LNCAP (cell line): Measurements from ENCODE around the gene VILL.

Experiments used
- CTCF ChIP-seq: fragments of 450-650 bp; IDR thresholded peaks from 2 replicates; pipeline ENCODE4 v1.5.1; 2017; ENCODE audit warnings: mild to moderate bottlenecking

VILL gene

GRCh38 chr3:38005076-38006020, 14.8 kb downstream of the VILL start:
- TF ChIP-seq CTCF = no peak

GRCh38 chr3:38006031-38006430, 15.4 kb downstream of the VILL start:
- no peak for TF ChIP-seq CTCF

GRCh38 chr3:38006445-38006995, 15.9 kb downstream of the VILL start:
- no peak for TF ChIP-seq CTCF

- no peak for TF ChIP-seq CTCF
Observed at GRCh38 chr3:38007754-38008090, 17.1 kb downstream of the VILL start.

GRCh38 chr3:38008191-38008701, 17.7 kb downstream of the VILL start:
- no peak for TF ChIP-seq CTCF

- no peak for TF ChIP-seq CTCF
Observed at GRCh38 chr3:38008971-38009580, 18.5 kb downstream of the VILL start.

GRCh38 chr3:38009807-38010591, 19.4 kb downstream of the VILL start:
- no peak for TF ChIP-seq CTCF
